ENCODE data around the gene NPBWR2.

The NPBWR2 gene

GRCh38 chr20:64063389-64064144 lies 43.8 kb downstream of the NPBWR2 start:
- peak overlapping the region; percentile 64 for H3K4me3 ChIP-seq (ENCODE audit: low read length)
- H3K27ac ChIP-seq (ENCODE audit: low read length), result no peak overlapping the region
- H3K4me1 ChIP-seq (ENCODE audit: control insufficient read depth, insufficient read depth, low read length), result peaks cover 4% of the 10 kb centered on the region
- H3K36me3 ChIP-seq (ENCODE audit: control insufficient read depth, insufficient read depth, low read length), result no peaks in the 10 kb centered on the region
- no peaks in the 10 kb centered on the region for H3K27me3 ChIP-seq (ENCODE audit: control insufficient read depth, insufficient read depth, low read length)
- no CpG with 5 or more reads among the region's 51 CpGs for WGBS (ENCODE audit: insufficient coverage, insufficient read length)
- DNase-seq (ENCODE audit: low read depth, low spot score), result no peak
- no peaks in the 10 kb centered on the region for H3K9me3 ChIP-seq (ENCODE audit: control insufficient read depth, insufficient read depth, low read length)

GRCh38 chr20:64062596-64063388 lies 44.6 kb downstream of the NPBWR2 start, which contains the start of gene TCEA2:
TSS of gene TCEA2 (plus strand) at chr20:64063198. CDS start at chr20:64063313, 115 bp downstream.
- no CpG with 5 or more reads among the region's 85 CpGs for WGBS (ENCODE audit: insufficient coverage, insufficient read length)
- no peaks in the 10 kb centered on the region for H3K36me3 ChIP-seq (ENCODE audit: control insufficient read depth, insufficient read depth, low read length)
- no peak within 1 kb of the TSS for H3K27ac ChIP-seq (ENCODE audit: low read length)
- peak; percentile 88 for DNase-seq (ENCODE audit: low read depth, low spot score)
- H3K4me1 ChIP-seq (ENCODE audit: control insufficient read depth, insufficient read depth, low read length), result peaks cover 2% of the 10 kb centered on the region; the same call in 1 of the 2 replicates
- H3K9me3 ChIP-seq (ENCODE audit: control insufficient read depth, insufficient read depth, low read length), result no peaks in the 10 kb centered on the region
- H3K4me3 ChIP-seq (ENCODE audit: low read length), result peak within 1 kb of the TSS; percentile 64
- no peaks in the 10 kb centered on the region for H3K27me3 ChIP-seq (ENCODE audit: control insufficient read depth, insufficient read depth, low read length)

GRCh38 chr20:64062276-64062595 lies 45.1 kb downstream of the NPBWR2 start:
- no peak for DNase-seq (ENCODE audit: low read depth, low spot score)
- WGBS (ENCODE audit: insufficient coverage, insufficient read length), result no CpG with 5 or more reads among the region's 5 CpGs

GRCh38 chr20:64058536-64058935 lies 48.8 kb downstream of the NPBWR2 start:
- WGBS (ENCODE audit: insufficient coverage, insufficient read length), result no CpG with 5 or more reads among the region's 12 CpGs
- Histone ChIP-seq H3K4me1 (ENCODE audit: control insufficient read depth, insufficient read depth, low read length) (peaks cover 6% of the 10 kb centered on the region), H3K9me3 (ENCODE audit: control insufficient read depth, insufficient read depth, low read length) (no peaks in the 10 kb centered on the region), H3K4me3 (ENCODE audit: low read length) (no peak overlapping the region), H3K27ac (ENCODE audit: low read length) (no peak overlapping the region), H3K36me3 (ENCODE audit: control insufficient read depth, insufficient read depth, low read length) (no peaks in the 10 kb centered on the region), H3K27me3 (ENCODE audit: control insufficient read depth, insufficient read depth, low read length) (no peaks in the 10 kb centered on the region)
- DNase-seq (ENCODE audit: low read depth, low spot score), result no peak

More at GRCh38 chr20:64062276-64062595, 45.1 kb downstream of the NPBWR2 start:
- Histone ChIP-seq H3K4me3 (ENCODE audit: low read length) (no peak overlapping the region; the same call in 1 of the 2 replicates), H3K36me3 (ENCODE audit: control insufficient read depth, insufficient read depth, low read length) (no peaks in the 10 kb centered on the region), H3K4me1 (ENCODE audit: control insufficient read depth, insufficient read depth, low read length) (peaks cover 4% of the 10 kb centered on the region), H3K27me3 (ENCODE audit: control insufficient read depth, insufficient read depth, low read length) (no peaks in the 10 kb centered on the region), H3K27ac (ENCODE audit: low read length) (no peak overlapping the region), H3K9me3 (ENCODE audit: control insufficient read depth, insufficient read depth, low read length) (no peaks in the 10 kb centered on the region)

- Histone ChIP-seq H3K4me1 (ENCODE audit: control insufficient read depth, insufficient read depth, low read length) (peaks cover 6% of the 10 kb centered on the region), H3K27me3 (ENCODE audit: control insufficient read depth, insufficient read depth, low read length) (no peaks in the 10 kb centered on the region), H3K36me3 (ENCODE audit: control insufficient read depth, insufficient read depth, low read length) (no peaks in the 10 kb centered on the region), H3K4me3 (ENCODE audit: low read length) (no peak overlapping the region), H3K9me3 (ENCODE audit: control insufficient read depth, insufficient read depth, low read length) (no peaks in the 10 kb centered on the region), H3K27ac (ENCODE audit: low read length) (no peak overlapping the region)
- DNase-seq (ENCODE audit: low read depth, low spot score), result no peak
- no CpG with 5 or more reads among the region's 33 CpGs for WGBS (ENCODE audit: insufficient coverage, insufficient read length)
Measured at GRCh38 chr20:64057628-64058498, 49.5 kb downstream of the NPBWR2 start.

- Histone ChIP-seq H3K27me3 (ENCODE audit: control insufficient read depth, insufficient read depth, low read length) (no peaks in the 10 kb centered on the region), H3K9me3 (ENCODE audit: control insufficient read depth, insufficient read depth, low read length) (no peaks in the 10 kb centered on the region), H3K4me3 (ENCODE audit: low read length) (no peak overlapping the region), H3K27ac (ENCODE audit: low read length) (no peak overlapping the region), H3K36me3 (ENCODE audit: control insufficient read depth, insufficient read depth, low read length) (no peaks in the 10 kb centered on the region), H3K4me1 (ENCODE audit: control insufficient read depth, insufficient read depth, low read length) (peaks cover 6% of the 10 kb centered on the region)
- no peak for DNase-seq (ENCODE audit: low read depth, low spot score)
- no CpG with 5 or more reads among the region's 39 CpGs for WGBS (ENCODE audit: insufficient coverage, insufficient read length)
Measured at GRCh38 chr20:64056889-64057627, 50.3 kb downstream of the NPBWR2 start.

GRCh38 chr20:64056639-64056888 lies 50.8 kb downstream of the NPBWR2 start:
- Histone ChIP-seq H3K4me1 (ENCODE audit: control insufficient read depth, insufficient read depth, low read length) (peaks cover 6% of the 10 kb centered on the region; the same call in 1 of the 2 replicates), H3K9me3 (ENCODE audit: control insufficient read depth, insufficient read depth, low read length) (no peaks in the 10 kb centered on the region), H3K27me3 (ENCODE audit: control insufficient read depth, insufficient read depth, low read length) (no peaks in the 10 kb centered on the region), H3K27ac (ENCODE audit: low read length) (no peak overlapping the region), H3K4me3 (ENCODE audit: low read length) (no peak overlapping the region), H3K36me3 (ENCODE audit: control insufficient read depth, insufficient read depth, low read length) (no peaks in the 10 kb centered on the region)
- no peak for DNase-seq (ENCODE audit: low read depth, low spot score)
- no CpG with 5 or more reads among the region's 7 CpGs for WGBS (ENCODE audit: insufficient coverage, insufficient read length)

GRCh38 chr20:64055893-64056638 lies 51.3 kb downstream of the NPBWR2 start:
- Histone ChIP-seq H3K27ac (ENCODE audit: low read length) (no peak overlapping the region), H3K36me3 (ENCODE audit: control insufficient read depth, insufficient read depth, low read length) (no peaks in the 10 kb centered on the region), H3K4me1 (ENCODE audit: control insufficient read depth, insufficient read depth, low read length) (peaks cover 6% of the 10 kb centered on the region; the same call in 1 of the 2 replicates), H3K27me3 (ENCODE audit: control insufficient read depth, insufficient read depth, low read length) (no peaks in the 10 kb centered on the region), H3K4me3 (ENCODE audit: low read length) (no peak overlapping the region), H3K9me3 (ENCODE audit: control insufficient read depth, insufficient read depth, low read length) (no peaks in the 10 kb centered on the region)
- no peak for DNase-seq (ENCODE audit: low read depth, low spot score)
- WGBS (ENCODE audit: insufficient coverage, insufficient read length), result no CpG with 5 or more reads among the region's 22 CpGs

- Histone ChIP-seq H3K27ac (ENCODE audit: low read length) (no peak overlapping the region), H3K36me3 (ENCODE audit: control insufficient read depth, insufficient read depth, low read length) (no peaks in the 10 kb centered on the region), H3K27me3 (ENCODE audit: control insufficient read depth, insufficient read depth, low read length) (no peaks in the 10 kb centered on the region), H3K9me3 (ENCODE audit: control insufficient read depth, insufficient read depth, low read length) (no peaks in the 10 kb centered on the region), H3K4me1 (ENCODE audit: control insufficient read depth, insufficient read depth, low read length) (peaks cover 6% of the 10 kb centered on the region; the same call in 1 of the 2 replicates), H3K4me3 (ENCODE audit: low read length) (no peak overlapping the region)
- DNase-seq (ENCODE audit: low read depth, low spot score), result no peak
- no CpG with 5 or more reads among the region's 9 CpGs for WGBS (ENCODE audit: insufficient coverage, insufficient read length)
Measured at GRCh38 chr20:64055396-64055892, 51.9 kb downstream of the NPBWR2 start.

All from iPS DF 6.9 (cell line).